A673 (cell line): ENCODE results near the gene SETD4. TPM values are rescaled to one million over a fixed set of nuclear protein-coding genes. Genes with fewer than 3 reads are reported as not detected.

Experiments
- BruUV-seq: library from RNA; stranded (reverse); fragments of 400-500 nt; replicated peaks from 2 replicates; lab custom pipeline; 2021; lab: Mats Ljungman, UMichigan
- CTCF ChIA-PET: fragments of 300-600 bp; sonication (Branson Sonifier 250); formaldehyde crosslinking; loops from one replicate; lab custom pipeline; 2022; ENCODE audit warnings: antibody characterized with exemption; lab: Charles Lee
- POLR2A ChIA-PET: fragments of 300-600 bp; sonication (Branson Sonifier 250); formaldehyde crosslinking; loops from one replicate; lab custom pipeline; 2022; ENCODE audit warnings: antibody characterized with exemption; ENCODE audit not compliant: low non-redundant PET; lab: Charles Lee
- DNase-seq: peaks from one replicate; pipeline ENCODE4 v3.0.0-alpha.2; 2015; ENCODE audit warnings: low spot score
- H3K27ac ChIP-seq: fragments of 200-600 bp; sonication (generic); 2 replicates; pipeline ENCODE4 v1.5.1; 2016; ENCODE audit warnings: mixed run types, low read depth, mild to moderate bottlenecking, mixed read lengths, antibody characterized with exemption, low read length; ENCODE audit not compliant: poor library complexity, severe bottlenecking
- H3K27me3 ChIP-seq: fragments of 200-600 bp; sonication (generic); replicated peaks from 2 replicates; pipeline ENCODE4 v1.6.1; 2017; ENCODE audit warnings: mixed run types, low read depth, mild to moderate bottlenecking, mixed read lengths, antibody characterized with exemption, low read length; ENCODE audit not compliant: insufficient read depth, poor library complexity
- H3K36me3 ChIP-seq: fragments of 200-600 bp; sonication (generic); 2 replicates; pipeline ENCODE4 v1.6.1; 2016; ENCODE audit warnings: mixed run types, mild to moderate bottlenecking, mixed read lengths, antibody characterized with exemption, low read length; ENCODE audit not compliant: insufficient read depth, poor library complexity, severe bottlenecking
- H3K4me1 ChIP-seq: fragments of 200-600 bp; sonication (generic); 2 replicates; pipeline ENCODE4 v1.6.1; 2017; ENCODE audit warnings: mixed run types, mild to moderate bottlenecking, mixed read lengths, antibody characterized with exemption, low read length; ENCODE audit not compliant: insufficient read depth, poor library complexity, severe bottlenecking
- H3K4me3 ChIP-seq: fragments of 200-600 bp; sonication (generic); 2 replicates; pipeline ENCODE4 v1.5.1; 2016; ENCODE audit warnings: low read depth, mixed run types, mild to moderate bottlenecking, mixed read lengths, low read length; ENCODE audit not compliant: poor library complexity, severe bottlenecking
- H3K9me3 ChIP-seq: fragments of 200-600 bp; sonication (generic); 2 replicates; pipeline ENCODE4 v1.6.1; 2016; ENCODE audit warnings: mixed run types, low read depth, mild to moderate bottlenecking, mixed read lengths, antibody characterized with exemption, low read length; ENCODE audit not compliant: poor library complexity, severe bottlenecking
- CTCF ChIP-seq: fragments of 300-800, 200-600 bp; sonication (generic); conservative IDR thresholded peaks from 2 replicates; pipeline ENCODE4 v1.5.1; 2017; ENCODE audit warnings: low read depth, mild to moderate bottlenecking, antibody characterized with exemption, low read length, moderate library complexity, mixed read lengths
- EZH2 ChIP-seq: fragments of 200-600 bp; sonication (generic); IDR thresholded peaks from 2 replicates; pipeline ENCODE4 v1.6.1; 2017; ENCODE audit warnings: borderline replicate concordance, low read depth, mild to moderate bottlenecking, mixed read lengths, antibody characterized with exemption, low read length; ENCODE audit not compliant: poor library complexity, severe bottlenecking
- intact Hi-C: fragments of 100-400 bp; cut with micrococcal nuclease; formaldehyde crosslinking; loops from one replicate; pipeline ENCODE4 v1.10.0; 2022; ENCODE audit not compliant: unreplicated experiment
- total RNA-seq: library from RNA; stranded (reverse); gene quantifications from 2 replicates; pipeline ENCODE4 v1.2.3, GENCODE V29; 2021

SETD4 gene
- total RNA-seq, 1 experiment from 2014 or later, result 29.3 TPM

- DNase-seq, result no peak
- POLR2A ChIA-PET, result no interaction called here
- H3K27me3 ChIP-seq, result no peaks in the 10 kb centered on the region
- H3K4me3 ChIP-seq, result no peak overlapping the region
- intact Hi-C loops, result loop anchor here (5.0 kb wide), 1 partner anchor 66 kb away; no protein-coding TSS in a partner anchor
- CTCF ChIA-PET, result no interaction called here
- no peaks in the 10 kb centered on the region for H3K4me1 ChIP-seq
- no peak overlapping the region for H3K27ac ChIP-seq
- peaks cover 51% of the 10 kb centered on the region for H3K36me3 ChIP-seq
- TF ChIP-seq EZH2 (no peak), CTCF (no peak)
- no TSS peak for BruUV-seq
- H3K9me3 ChIP-seq, result no peaks in the 10 kb centered on the region
Observed at GRCh38 chr21:36045993-36046392, 14.3 kb downstream of the SETD4 start.

- no peaks in the 10 kb centered on the region for H3K27me3 ChIP-seq
- H3K4me3 ChIP-seq, result no peak overlapping the region
- no peak for DNase-seq
- ChIA-PET CTCF (no interaction called here), POLR2A (no interaction called here)
- no peak for TF ChIP-seq EZH2
- TF ChIP-seq CTCF, result no peak
- no TSS peak for BruUV-seq
- intact Hi-C loops, result no loop called here
- no peaks in the 10 kb centered on the region for H3K4me1 ChIP-seq
- peaks cover 47% of the 10 kb centered on the region for H3K36me3 ChIP-seq
- no peaks in the 10 kb centered on the region for H3K9me3 ChIP-seq
- H3K27ac ChIP-seq, result no peak overlapping the region
Observed at GRCh38 chr21:36044056-36044455, 16.3 kb downstream of the SETD4 start.

GRCh38 chr21:36041910-36042309 lies 18.4 kb downstream of the SETD4 start:
- H3K36me3 ChIP-seq, result peaks cover 54% of the 10 kb centered on the region
- CTCF ChIA-PET, result no interaction called here

More at GRCh38 chr21:36041910-36042309, 18.4 kb downstream of the SETD4 start:
- no peaks in the 10 kb centered on the region for H3K9me3 ChIP-seq
- POLR2A ChIA-PET, result no interaction called here
- intact Hi-C loops, result no loop called here
- no peaks in the 10 kb centered on the region for H3K27me3 ChIP-seq
- TF ChIP-seq EZH2 (no peak), CTCF (no peak)
- no peak for DNase-seq
- no peak overlapping the region for H3K27ac ChIP-seq
- BruUV-seq, result no TSS peak
- H3K4me1 ChIP-seq, result no peaks in the 10 kb centered on the region
- H3K4me3 ChIP-seq, result no peak overlapping the region
